Liver (tissue), 9 donors: ENCODE measurements around the gene HSPA9. TPM values are rescaled to one million over a fixed set of nuclear protein-coding genes. Genes with fewer than 3 reads are reported as not detected.

Experiments used
- DNase-seq: peaks from one replicate; pipeline ENCODE4 v3.0.0-alpha.2; 2017; ENCODE audit warnings: low spot score
- H3K27ac ChIP-seq, 2 donors: one replicate each; pipeline ENCODE4 v1.7.0; 2013; ENCODE audit warnings: inconsistent platforms in 2 of 2, low read length in 2 of 2, control low read depth in 1 of 2, low read depth in 1 of 2, mild to moderate bottlenecking in 1 of 2
- H3K27me3 ChIP-seq, 4 donors: one replicate each; pipeline versions ENCODE4 v1.6.1 to v1.7.0; 2013; ENCODE audit warnings: low read length in 3 of 4, inconsistent platforms in 1 of 4, mild to moderate bottlenecking in 1 of 4, moderate library complexity in 1 of 4; ENCODE audit not compliant: control insufficient read depth in 4 of 4, insufficient read depth in 4 of 4
- H3K36me3 ChIP-seq, 4 donors: one replicate each; pipeline versions ENCODE4 v1.6.1 to v1.7.0; 2013; ENCODE audit warnings: low read length in 3 of 4, mild to moderate bottlenecking in 3 of 4, low read depth in 1 of 4, moderate library complexity in 1 of 4; ENCODE audit not compliant: control insufficient read depth in 4 of 4, insufficient read depth in 3 of 4
- H3K4me1 ChIP-seq, 4 donors: one replicate each; pipeline versions ENCODE4 v1.6.1 to v1.7.0; 2013; ENCODE audit warnings: low read length in 3 of 4, mild to moderate bottlenecking in 3 of 4, moderate library complexity in 1 of 4; ENCODE audit not compliant: control insufficient read depth in 4 of 4, insufficient read depth in 4 of 4
- H3K4me3 ChIP-seq, 3 donors: one replicate each; pipeline versions ENCODE4 v1.6.1 to v1.7.0; 2013; ENCODE audit warnings: low read length in 3 of 3, control low read depth in 1 of 3, low read depth in 1 of 3, mild to moderate bottlenecking in 1 of 3
- H3K9ac ChIP-seq, 2 donors: one replicate each; pipeline ENCODE4 v1.7.0; 2013; ENCODE audit warnings: low read length in 2 of 2, mild to moderate bottlenecking in 2 of 2, moderate library complexity in 2 of 2, control low read depth in 1 of 2, low read depth in 1 of 2
- H3K9me3 ChIP-seq, 4 donors: one replicate each; pipeline versions ENCODE4 v1.6.1 to v1.7.0; 2013; ENCODE audit warnings: low read length in 3 of 4; ENCODE audit not compliant: control insufficient read depth in 4 of 4
- ATF3 ChIP-seq: IDR thresholded peaks from 2 replicates; pipeline ENCODE4 v1.6.1; 2016; ENCODE audit warnings: antibody characterized with exemption
- EGR1 ChIP-seq, 2 donors: IDR thresholded peaks; 2 replicates each; pipeline ENCODE4 v1.6.1; 2016 to 2018; ENCODE audit warnings: antibody characterized with exemption in 2 of 2, low read depth in 2 of 2
- FOXA1 ChIP-seq: IDR thresholded peaks from 2 replicates; pipeline ENCODE4 v1.6.1; 2016; ENCODE audit warnings: antibody characterized with exemption
- FOXA2 ChIP-seq: IDR thresholded peaks from 2 replicates; pipeline ENCODE4 v1.6.1; 2016; ENCODE audit warnings: antibody characterized with exemption
- GABPA ChIP-seq, 2 donors: IDR thresholded peaks in 1 of 2; conservative IDR thresholded peaks in 1 of 2; 2 replicates each; pipeline ENCODE4 v1.6.1; 2016; ENCODE audit warnings: antibody characterized with exemption in 2 of 2, mild to moderate bottlenecking in 1 of 2, moderate library complexity in 1 of 2
- HNF4G ChIP-seq: IDR thresholded peaks from 2 replicates; pipeline ENCODE4 v1.6.1; 2016; ENCODE audit warnings: antibody characterized with exemption
- JUND ChIP-seq, 2 donors: IDR thresholded peaks; 2 replicates each; pipeline ENCODE4 v1.6.1; 2016; ENCODE audit warnings: antibody characterized with exemption in 2 of 2
- MAX ChIP-seq: IDR thresholded peaks from 2 replicates; pipeline ENCODE4 v1.6.1; 2016; ENCODE audit warnings: antibody characterized with exemption
- NR2F2 ChIP-seq: IDR thresholded peaks from 2 replicates; pipeline ENCODE4 v1.6.1; 2016; ENCODE audit warnings: antibody characterized with exemption
- RAD21 ChIP-seq, 2 donors: IDR thresholded peaks; 2 replicates each; pipeline ENCODE4 v1.6.1; 2016; ENCODE audit warnings: antibody characterized with exemption in 2 of 2, mild to moderate bottlenecking in 2 of 2
- REST ChIP-seq: IDR thresholded peaks from 2 replicates; pipeline ENCODE4 v1.6.1; 2016; ENCODE audit warnings: antibody characterized with exemption, mild to moderate bottlenecking
- RXRA ChIP-seq, 2 donors: IDR thresholded peaks; 2 replicates each; pipeline ENCODE4 v1.6.1; 2017 to 2018; ENCODE audit warnings: antibody characterized with exemption in 2 of 2, mild to moderate bottlenecking in 1 of 2
- SP1 ChIP-seq: IDR thresholded peaks from 2 replicates; pipeline ENCODE4 v1.6.1; 2018; ENCODE audit warnings: antibody characterized with exemption, mild to moderate bottlenecking
- TAF1 ChIP-seq: conservative IDR thresholded peaks from 2 replicates; pipeline ENCODE4 v1.6.1; 2016; ENCODE audit warnings: antibody characterized with exemption, mild to moderate bottlenecking
- YY1 ChIP-seq: IDR thresholded peaks from 2 replicates; pipeline ENCODE4 v1.6.1; 2016; ENCODE audit warnings: antibody characterized with exemption, mild to moderate bottlenecking
- ZBTB33 ChIP-seq: IDR thresholded peaks from 2 replicates; pipeline ENCODE4 v1.6.1; 2016; ENCODE audit warnings: antibody characterized with exemption
- WGBS: extraction: QIAGEN DNeasy Blood & Tissue Kit; methylation state at CpG from one replicate; pipeline ENCODE4 v1.1.7; 2013; 5-methylcytosine and 5-hydroxymethylcytosine counted together
- polyA plus RNA-seq, 2 donors: library from polyadenylated mRNA; stranded (reverse) in 1 of 2; unstranded in 1 of 2; fragments of 200-250 nt in 1 of 2; fragments of >200 nt in 1 of 2; fragmentation: Nextera tagmentation in 1 of 2; extraction: Ambion mirVana in 1 of 2; gene quantifications; one replicate each; pipeline versions ENCODE4 v1.2.1 to v1.2.3, GENCODE V29; 2013 to 2015
- total RNA-seq, 2 donors: library from RNA; depleted of rRNA; stranded (reverse); fragments of >200 nt; gene quantifications; one replicate each; pipeline ENCODE4 v1.2.3, GENCODE V29; 2014
- donor health status: healthy.
- donor health status: healthy.
- donor health status: healthy.
- donor health status: healthy.
- donor health status: healthy.

HSPA9 gene
- total and polyA plus RNA-seq, 4 donors, result 221 to 378 (median 238) TPM

GRCh38 chr5:138620663-138621224 lies 45.5 kb upstream of the HSPA9 start:
- no peaks in the 10 kb centered on the region for H3K36me3 ChIP-seq
- 80% methylated on average over 4 of the region's 4 CpGs for WGBS
- no peaks in the 10 kb centered on the region for H3K4me1 ChIP-seq
- H3K9me3 ChIP-seq, result no peaks in the 10 kb centered on the region
- no peak overlapping the region for H3K27ac ChIP-seq
- TF ChIP-seq NR2F2 (no peak), FOXA2 (no peak), MAX (no peak), RAD21 (IDR thresholded peaks at IDR 0.05) (no peak), ATF3 (no peak)
- no peak overlapping the region for H3K9ac ChIP-seq
- DNase-seq, result no peak
- no peak overlapping the region for H3K4me3 ChIP-seq
- H3K27me3 ChIP-seq, result no peaks in the 10 kb centered on the region

GRCh38 chr5:138616508-138616907 lies 41.3 kb upstream of the HSPA9 start:
- DNase-seq, result no peak
- Histone ChIP-seq H3K27me3 (no peaks in the 10 kb centered on the region), H3K9me3 (no peaks in the 10 kb centered on the region), H3K4me1 (peaks cover 0 to 5% (median 3%) of the 10 kb centered on the region in 4 donors), H3K4me3 (no peak overlapping the region), H3K9ac (no peak overlapping the region), H3K27ac (no peak overlapping the region), H3K36me3 (no peaks in the 10 kb centered on the region)
- TF ChIP-seq FOXA1, result no peak
- no peak for TF ChIP-seq NR2F2
- TF ChIP-seq ZBTB33, result no peak
- TF ChIP-seq YY1, result no peak
- no peak for TF ChIP-seq HNF4G
- no peak for TF ChIP-seq FOXA2
- no peak for TF ChIP-seq RAD21 (IDR thresholded peaks at IDR 0.05)
- no peak for TF ChIP-seq TAF1
- no peak for TF ChIP-seq REST
- no peak for TF ChIP-seq JUND (IDR thresholded peaks at IDR 0.05)
- 86% methylated on average over 5 of the region's 5 CpGs for WGBS

GRCh38 chr5:138615461-138615860 lies 40.3 kb upstream of the HSPA9 start:
- Histone ChIP-seq H3K4me3 (no peak overlapping the region), H3K4me1 (peaks cover 0 to 14% (median 6%) of the 10 kb centered on the region in 4 donors), H3K27me3 (no peaks in the 10 kb centered on the region), H3K36me3 (no peaks in the 10 kb centered on the region), H3K9ac (no peak overlapping the region), H3K27ac (no peak overlapping the region), H3K9me3 (no peaks in the 10 kb centered on the region)
- WGBS, result 93% methylated on average over 3 of the region's 3 CpGs
- no peak for DNase-seq
- TF ChIP-seq ATF3, result no peak
- no peak for TF ChIP-seq MAX
- TF ChIP-seq REST, result no peak
- TF ChIP-seq GABPA (IDR thresholded peaks at IDR 0.05 in 1 of 2, conservative IDR thresholded peaks at IDR 0.05 in 1 of 2), result no peak
- TF ChIP-seq SP1, result no peak
- no peak for TF ChIP-seq HNF4G
- no peak for TF ChIP-seq EGR1 (IDR thresholded peaks at IDR 0.05; ENCODE audit: low read depth in 2 of 2)
- TF ChIP-seq JUND (IDR thresholded peaks at IDR 0.05), result no peak
- TF ChIP-seq TAF1, result no peak
- no peak for TF ChIP-seq RXRA (IDR thresholded peaks at IDR 0.05)
